ENCODE results near the gene ATP1B1. TPM values are rescaled to one million over a fixed set of nuclear protein-coding genes. Genes with fewer than 3 reads are reported as not detected.

ATP1B1 gene
- total RNA-seq, 1 experiment from 2014 or later, result 118 TPM

DNA sequence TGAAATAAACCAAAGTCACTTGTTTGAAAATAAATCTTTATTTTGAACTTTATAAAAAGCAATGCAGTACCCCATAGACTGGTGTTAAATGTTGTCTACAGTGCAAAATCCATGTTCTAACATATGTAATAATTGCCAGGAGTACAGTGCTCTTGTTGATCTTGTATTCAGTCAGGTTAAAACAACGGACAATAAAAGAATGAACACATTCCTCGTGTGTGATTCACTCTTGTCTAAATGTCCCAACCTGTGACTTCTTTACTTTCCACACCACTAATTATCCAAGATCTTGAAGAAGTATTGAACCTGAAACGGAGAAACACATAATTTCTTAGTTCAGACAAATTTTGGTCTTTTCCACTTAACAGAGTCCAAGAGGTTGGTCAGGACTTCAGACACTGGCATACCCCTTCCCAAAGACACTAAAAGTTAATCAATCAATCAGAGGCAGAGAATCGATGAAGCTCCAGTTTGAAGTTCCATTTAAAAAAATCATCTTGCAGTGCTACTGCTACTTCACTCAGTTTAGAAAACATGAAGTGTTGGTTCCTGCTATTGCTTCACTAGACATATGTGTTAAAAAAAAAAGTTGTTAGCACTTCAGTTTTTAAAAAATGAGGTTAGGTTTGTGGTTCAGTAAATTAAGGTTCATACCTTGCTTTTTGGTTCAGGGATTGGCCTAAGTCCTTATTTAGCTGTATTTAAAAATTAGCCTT, 26.2 kb downstream of the ATP1B1 start:
- H3K27ac ChIP-seq (ENCODE audit: low read length), result no peak overlapping the region
- H3K27me3 ChIP-seq (ENCODE audit: control insufficient read depth, insufficient read depth, low read length), result no peaks in the 10 kb centered on the region
- DNase-seq (ENCODE audit: low read depth, low spot score) (no peak), ATAC-seq (no peak)
- no peak overlapping the region for H3K4me3 ChIP-seq (ENCODE audit: low read depth in 2 of 2, low read length in 2 of 2)
- TF ChIP-seq, protein P1, sequence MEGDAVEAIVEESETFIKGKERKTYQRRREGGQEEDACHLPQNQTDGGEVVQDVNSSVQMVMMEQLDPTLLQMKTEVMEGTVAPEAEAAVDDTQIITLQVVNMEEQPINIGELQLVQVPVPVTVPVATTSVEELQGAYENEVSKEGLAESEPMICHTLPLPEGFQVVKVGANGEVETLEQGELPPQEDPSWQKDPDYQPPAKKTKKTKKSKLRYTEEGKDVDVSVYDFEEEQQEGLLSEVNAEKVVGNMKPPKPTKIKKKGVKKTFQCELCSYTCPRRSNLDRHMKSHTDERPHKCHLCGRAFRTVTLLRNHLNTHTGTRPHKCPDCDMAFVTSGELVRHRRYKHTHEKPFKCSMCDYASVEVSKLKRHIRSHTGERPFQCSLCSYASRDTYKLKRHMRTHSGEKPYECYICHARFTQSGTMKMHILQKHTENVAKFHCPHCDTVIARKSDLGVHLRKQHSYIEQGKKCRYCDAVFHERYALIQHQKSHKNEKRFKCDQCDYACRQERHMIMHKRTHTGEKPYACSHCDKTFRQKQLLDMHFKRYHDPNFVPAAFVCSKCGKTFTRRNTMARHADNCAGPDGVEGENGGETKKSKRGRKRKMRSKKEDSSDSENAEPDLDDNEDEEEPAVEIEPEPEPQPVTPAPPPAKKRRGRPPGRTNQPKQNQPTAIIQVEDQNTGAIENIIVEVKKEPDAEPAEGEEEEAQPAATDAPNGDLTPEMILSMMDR (IDR thresholded peaks at IDR 0.05), result no peak
- TF ChIP-seq, protein P2, sequence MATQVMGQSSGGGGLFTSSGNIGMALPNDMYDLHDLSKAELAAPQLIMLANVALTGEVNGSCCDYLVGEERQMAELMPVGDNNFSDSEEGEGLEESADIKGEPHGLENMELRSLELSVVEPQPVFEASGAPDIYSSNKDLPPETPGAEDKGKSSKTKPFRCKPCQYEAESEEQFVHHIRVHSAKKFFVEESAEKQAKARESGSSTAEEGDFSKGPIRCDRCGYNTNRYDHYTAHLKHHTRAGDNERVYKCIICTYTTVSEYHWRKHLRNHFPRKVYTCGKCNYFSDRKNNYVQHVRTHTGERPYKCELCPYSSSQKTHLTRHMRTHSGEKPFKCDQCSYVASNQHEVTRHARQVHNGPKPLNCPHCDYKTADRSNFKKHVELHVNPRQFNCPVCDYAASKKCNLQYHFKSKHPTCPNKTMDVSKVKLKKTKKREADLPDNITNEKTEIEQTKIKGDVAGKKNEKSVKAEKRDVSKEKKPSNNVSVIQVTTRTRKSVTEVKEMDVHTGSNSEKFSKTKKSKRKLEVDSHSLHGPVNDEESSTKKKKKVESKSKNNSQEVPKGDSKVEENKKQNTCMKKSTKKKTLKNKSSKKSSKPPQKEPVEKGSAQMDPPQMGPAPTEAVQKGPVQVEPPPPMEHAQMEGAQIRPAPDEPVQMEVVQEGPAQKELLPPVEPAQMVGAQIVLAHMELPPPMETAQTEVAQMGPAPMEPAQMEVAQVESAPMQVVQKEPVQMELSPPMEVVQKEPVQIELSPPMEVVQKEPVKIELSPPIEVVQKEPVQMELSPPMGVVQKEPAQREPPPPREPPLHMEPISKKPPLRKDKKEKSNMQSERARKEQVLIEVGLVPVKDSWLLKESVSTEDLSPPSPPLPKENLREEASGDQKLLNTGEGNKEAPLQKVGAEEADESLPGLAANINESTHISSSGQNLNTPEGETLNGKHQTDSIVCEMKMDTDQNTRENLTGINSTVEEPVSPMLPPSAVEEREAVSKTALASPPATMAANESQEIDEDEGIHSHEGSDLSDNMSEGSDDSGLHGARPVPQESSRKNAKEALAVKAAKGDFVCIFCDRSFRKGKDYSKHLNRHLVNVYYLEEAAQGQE (IDR thresholded peaks at IDR 0.05; ENCODE audit: insufficient read depth in 1 of 2, low read depth in 2 of 2, low read length in 1 of 2), result no peak
- no peak for TF ChIP-seq TCF7L2 (IDR thresholded peaks at IDR 0.05; ENCODE audit: low read depth, low read length)
- no TSS peak for BruUV-seq (replicated peaks)
- H3K9me3 ChIP-seq (ENCODE audit: control insufficient read depth, insufficient read depth, low read depth, low read length), result no peaks in the 10 kb centered on the region
- intact Hi-C loops (cut with micrococcal nuclease; ENCODE audit: unreplicated experiment), result loop anchor here (5.0 kb wide), 1 partner anchor 215 kb away; no protein-coding TSS in a partner anchor
- ChIA-PET POLR2A (no interaction called here), CTCF (no interaction called here)
- peaks cover 6% of the 10 kb centered on the region for H3K36me3 ChIP-seq (ENCODE audit: control insufficient read depth, insufficient read depth, low read length)
- no peaks in the 10 kb centered on the region for H3K4me1 ChIP-seq (ENCODE audit: control insufficient read depth, insufficient read depth, low read length)
- in situ Hi-C loops (cut with HindIII; ENCODE audit: low pct_unique_long_range_greater_than_20kb, low sequenced_read_pairs), result no loop called here

- intact Hi-C loops (cut with micrococcal nuclease; ENCODE audit: unreplicated experiment) (loop anchor here (5.0 kb wide), 1 partner anchor 214 kb away; no protein-coding TSS in a partner anchor), in situ Hi-C loops (cut with HindIII; ENCODE audit: low pct_unique_long_range_greater_than_20kb, low sequenced_read_pairs) (no loop called here)
- Histone ChIP-seq H3K36me3 (ENCODE audit: control insufficient read depth, insufficient read depth, low read length) (peaks cover 6% of the 10 kb centered on the region; the same call in 1 of the 2 replicates), H3K4me3 (ENCODE audit: low read depth in 2 of 2, low read length in 2 of 2) (no peak overlapping the region), H3K27ac (ENCODE audit: low read length) (no peak overlapping the region), H3K9me3 (ENCODE audit: control insufficient read depth, insufficient read depth, low read depth, low read length) (no peaks in the 10 kb centered on the region), H3K4me1 (ENCODE audit: control insufficient read depth, insufficient read depth, low read length) (no peaks in the 10 kb centered on the region), H3K27me3 (ENCODE audit: control insufficient read depth, insufficient read depth, low read length) (no peaks in the 10 kb centered on the region)
- no TSS peak for BruUV-seq (replicated peaks)
- CTCF ChIA-PET, result no interaction called here
- TF ChIP-seq POLR2AphosphoS5 (IDR thresholded peaks at IDR 0.05; ENCODE audit: low read depth, low read length) (no peak), SIN3A (IDR thresholded peaks at IDR 0.05; ENCODE audit: borderline replicate concordance, insufficient read depth, low read depth, low read length) (no peak), TCF7L2 (IDR thresholded peaks at IDR 0.05; ENCODE audit: low read depth, low read length) (no peak)
- TF ChIP-seq, protein P2 (IDR thresholded peaks at IDR 0.05; ENCODE audit: insufficient read depth in 1 of 2, low read depth in 2 of 2, low read length in 1 of 2), result no peak
- TF ChIP-seq, protein P1 (IDR thresholded peaks at IDR 0.05), result no peak
- ATAC-seq (no peak), DNase-seq (ENCODE audit: low read depth, low spot score) (no peak)
- POLR2A ChIA-PET, result no interaction called here
Measured at GRCh38 chr1:169133228-169133576, 26.7 kb downstream of the ATP1B1 start.
